ENCODE results near the gene CAPNS1. TPM values are rescaled to one million over a fixed set of nuclear protein-coding genes. Genes with fewer than 3 reads are reported as not detected.
A peak's percentile ranks its signal among the peaks of the same experiment; 100 is the strongest.

The CAPNS1 gene
- total and polyA plus RNA-seq, 9 of the 15 experiments (the other 6 are each of a cell fraction or from before 2014, with no cell fraction given): 77.9 to 576 (median 258) TPM

DNA sequence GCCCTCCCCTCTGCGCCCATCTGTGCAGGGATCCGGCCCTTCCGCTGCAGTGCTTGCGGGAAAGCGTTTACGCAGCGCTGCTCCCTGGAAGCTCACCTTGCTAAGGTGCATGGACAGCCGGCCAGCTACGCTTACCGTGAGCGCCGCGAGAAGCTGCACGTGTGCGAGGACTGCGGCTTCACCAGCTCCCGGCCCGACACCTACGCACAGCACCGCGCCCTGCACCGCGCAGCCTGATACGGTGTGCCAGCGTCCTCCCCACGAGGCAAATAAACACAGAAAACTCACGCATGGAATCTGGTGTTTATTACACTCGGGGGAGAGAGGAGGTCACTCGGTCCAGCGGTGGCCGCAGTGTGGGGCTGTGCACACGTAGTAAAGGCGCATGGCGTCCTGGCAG is 26.4 kb upstream of the CAPNS1 start:
- Histone ChIP-seq H3K36me3 (ENCODE audit: control insufficient read depth, insufficient read depth, low read length) (peaks cover 24% of the 10 kb centered on the region; the same call in 2 of the 3 replicates), H3K27ac (ENCODE audit: extremely low read depth, low read depth, low read length) (no peak overlapping the region), H3K4me2 (ENCODE audit: insufficient read depth, low read length) (peak overlapping the region; percentile 96), H3K9me1 (ENCODE audit: control insufficient read depth, insufficient read depth, low read length) (no peaks in the 10 kb centered on the region), H2AFZ (ENCODE audit: low read depth, low read length) (no peak overlapping the region), H3K4me1 (replicated peaks in 1 of 2; ENCODE audit: control insufficient read depth in 2 of 2, insufficient read depth in 2 of 2, low read length in 2 of 2) (peaks cover 5 to 38% of the 10 kb centered on the region in 2 experiments; a peak in 3 of 5 replicates), H3K9ac (ENCODE audit: insufficient read depth in 1 of 2, low read depth in 2 of 2, low read length in 2 of 2) (peak overlapping the region; percentile 73 to 91; a peak in 3 of 4 replicates), H3K9me3 (replicated peaks; ENCODE audit: control insufficient read depth, insufficient read depth, low read depth, low read length) (no peaks in the 10 kb centered on the region), H3K4me3 (peak overlapping the region; percentile 62), H3K79me2 (ENCODE audit: control insufficient read depth, insufficient read depth, low read length) (peaks cover 14% of the 10 kb centered on the region), H4K20me1 (replicated peaks; ENCODE audit: control insufficient read depth, insufficient read depth, low read length) (no peaks in the 10 kb centered on the region; the same call in 1 of the 2 replicates), H3K27me3 (ENCODE audit: control insufficient read depth in 2 of 2, insufficient read depth in 2 of 2, low read length in 2 of 2) (no peaks in the 10 kb centered on the region)
- POLR2A ChIA-PET: no interaction called here
- FAIRE-seq (no peak), DNase-seq (ENCODE audit: extremely low read depth in 1 of 4, low spot score in 3 of 4) (no peak), ATAC-seq (no peak)
- in situ Hi-C loops (cut with MboI): no loop called here
- CTCF ChIA-PET (ENCODE audit: low intra/inter-chr PET ratio): no interaction called here
- intact Hi-C loops (cut with micrococcal nuclease): loop anchor here (5.0 to 10.0 kb wide), 2 partner anchors 51 to 119 kb away; partner anchors contain the start of gene SDHAF1
- no TSS peak for BruUV-seq (replicated peaks)
- TF ChIP-seq HIVEP1 (CRISPR knock-in tag; IDR thresholded peaks at IDR 0.05): no peak
- TF ChIP-seq MECOM (CRISPR knock-in tag; IDR thresholded peaks at IDR 0.05): no peak
- no peak for TF ChIP-seq ZEB2 (IDR thresholded peaks at IDR 0.05)
- TF ChIP-seq, protein P1, sequence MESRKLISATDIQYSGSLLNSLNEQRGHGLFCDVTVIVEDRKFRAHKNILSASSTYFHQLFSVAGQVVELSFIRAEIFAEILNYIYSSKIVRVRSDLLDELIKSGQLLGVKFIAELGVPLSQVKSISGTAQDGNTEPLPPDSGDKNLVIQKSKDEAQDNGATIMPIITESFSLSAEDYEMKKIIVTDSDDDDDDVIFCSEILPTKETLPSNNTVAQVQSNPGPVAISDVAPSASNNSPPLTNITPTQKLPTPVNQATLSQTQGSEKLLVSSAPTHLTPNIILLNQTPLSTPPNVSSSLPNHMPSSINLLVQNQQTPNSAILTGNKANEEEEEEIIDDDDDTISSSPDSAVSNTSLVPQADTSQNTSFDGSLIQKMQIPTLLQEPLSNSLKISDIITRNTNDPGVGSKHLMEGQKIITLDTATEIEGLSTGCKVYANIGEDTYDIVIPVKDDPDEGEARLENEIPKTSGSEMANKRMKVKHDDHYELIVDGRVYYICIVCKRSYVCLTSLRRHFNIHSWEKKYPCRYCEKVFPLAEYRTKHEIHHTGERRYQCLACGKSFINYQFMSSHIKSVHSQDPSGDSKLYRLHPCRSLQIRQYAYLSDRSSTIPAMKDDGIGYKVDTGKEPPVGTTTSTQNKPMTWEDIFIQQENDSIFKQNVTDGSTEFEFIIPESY (CRISPR knock-in tag; IDR thresholded peaks at IDR 0.05): 0 out of 2 replicates have a peak, but pooled peaks have one; percentile 70
- WGBS (ENCODE audit: insufficient coverage, low coverage, missing lambda C conversion rate): 95% methylated on average over 15 of the region's 34 CpGs

Measured in K562 (cell line).